ENCODE measurements around the gene SUCLA2. TPM values are rescaled to one million over a fixed set of nuclear protein-coding genes. Genes with fewer than 3 reads are reported as not detected.
A peak's percentile ranks its signal among the peaks of the same experiment; 100 is the strongest.

The SUCLA2 gene
- total RNA-seq, 1 donor from 2014 or later: 29.1 TPM

- Mint-ChIP-seq H3K27ac (ENCODE audit: unreplicated experiment) (peak overlapping the region; percentile 77), H3K4me3 (ENCODE audit: unreplicated experiment) (peak overlapping the region; percentile 98), H3K9me3 (ENCODE audit: unreplicated experiment) (no peaks in the 10 kb centered on the region), H3K36me3 (ENCODE audit: low read depth, unreplicated experiment) (peaks cover 3% of the 10 kb centered on the region), H3K4me1 (ENCODE audit: unreplicated experiment) (peaks cover 17% of the 10 kb centered on the region), H3K27me3 (ENCODE audit: unreplicated experiment) (peaks cover 12% of the 10 kb centered on the region)
- TF ChIP-seq, protein P1, sequence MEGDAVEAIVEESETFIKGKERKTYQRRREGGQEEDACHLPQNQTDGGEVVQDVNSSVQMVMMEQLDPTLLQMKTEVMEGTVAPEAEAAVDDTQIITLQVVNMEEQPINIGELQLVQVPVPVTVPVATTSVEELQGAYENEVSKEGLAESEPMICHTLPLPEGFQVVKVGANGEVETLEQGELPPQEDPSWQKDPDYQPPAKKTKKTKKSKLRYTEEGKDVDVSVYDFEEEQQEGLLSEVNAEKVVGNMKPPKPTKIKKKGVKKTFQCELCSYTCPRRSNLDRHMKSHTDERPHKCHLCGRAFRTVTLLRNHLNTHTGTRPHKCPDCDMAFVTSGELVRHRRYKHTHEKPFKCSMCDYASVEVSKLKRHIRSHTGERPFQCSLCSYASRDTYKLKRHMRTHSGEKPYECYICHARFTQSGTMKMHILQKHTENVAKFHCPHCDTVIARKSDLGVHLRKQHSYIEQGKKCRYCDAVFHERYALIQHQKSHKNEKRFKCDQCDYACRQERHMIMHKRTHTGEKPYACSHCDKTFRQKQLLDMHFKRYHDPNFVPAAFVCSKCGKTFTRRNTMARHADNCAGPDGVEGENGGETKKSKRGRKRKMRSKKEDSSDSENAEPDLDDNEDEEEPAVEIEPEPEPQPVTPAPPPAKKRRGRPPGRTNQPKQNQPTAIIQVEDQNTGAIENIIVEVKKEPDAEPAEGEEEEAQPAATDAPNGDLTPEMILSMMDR (IDR thresholded peaks at IDR 0.05; ENCODE audit: unreplicated experiment): no peak
- no peak for DNase-seq (ENCODE audit: low spot score)
Observed at GRCh38 chr13:48000559-48001113, 437 bp downstream of the SUCLA2 start.

- H3K27me3 Mint-ChIP-seq (ENCODE audit: unreplicated experiment): peaks cover 12% of the 10 kb centered on the region
- H3K36me3 Mint-ChIP-seq (ENCODE audit: low read depth, unreplicated experiment): peaks cover 3% of the 10 kb centered on the region
- no peak overlapping the region for H3K27ac Mint-ChIP-seq (ENCODE audit: unreplicated experiment)
- H3K4me3 Mint-ChIP-seq (ENCODE audit: unreplicated experiment): peak overlapping the region; percentile 98
- DNase-seq (ENCODE audit: low spot score): no peak
- peaks cover 17% of the 10 kb centered on the region for H3K4me1 Mint-ChIP-seq (ENCODE audit: unreplicated experiment)
- H3K9me3 Mint-ChIP-seq (ENCODE audit: unreplicated experiment): no peaks in the 10 kb centered on the region
- TF ChIP-seq, protein P1 (IDR thresholded peaks at IDR 0.05; ENCODE audit: unreplicated experiment): no peak
Observed at GRCh38 chr13:47999973-48000372, 1.1 kb downstream of the SUCLA2 start.

DNA sequence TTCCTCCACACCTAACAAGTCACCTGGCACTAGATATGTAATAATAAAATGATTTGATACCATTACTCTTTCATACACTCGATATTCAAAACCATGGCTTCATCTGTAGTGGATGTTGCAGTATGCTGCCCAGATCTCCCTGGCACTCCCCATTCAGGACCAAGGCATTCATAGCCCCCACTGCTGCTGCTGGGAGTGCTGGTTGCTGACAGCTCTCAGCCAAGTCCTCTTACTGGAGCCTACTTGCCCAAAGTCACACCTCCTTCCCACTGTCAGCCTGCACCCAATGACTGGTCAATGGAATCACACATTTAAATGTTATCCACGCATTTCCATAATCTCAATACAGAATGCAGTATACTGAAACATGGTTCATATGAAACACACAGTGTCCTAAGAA lies 3.7 kb downstream of the SUCLA2 start:
- peak overlapping the region; percentile 0 for H3K27ac Mint-ChIP-seq (ENCODE audit: unreplicated experiment)
- H3K4me3 Mint-ChIP-seq (ENCODE audit: unreplicated experiment): no peak overlapping the region
- TF ChIP-seq, protein P1 (IDR thresholded peaks at IDR 0.05; ENCODE audit: unreplicated experiment): no peak

DNA sequence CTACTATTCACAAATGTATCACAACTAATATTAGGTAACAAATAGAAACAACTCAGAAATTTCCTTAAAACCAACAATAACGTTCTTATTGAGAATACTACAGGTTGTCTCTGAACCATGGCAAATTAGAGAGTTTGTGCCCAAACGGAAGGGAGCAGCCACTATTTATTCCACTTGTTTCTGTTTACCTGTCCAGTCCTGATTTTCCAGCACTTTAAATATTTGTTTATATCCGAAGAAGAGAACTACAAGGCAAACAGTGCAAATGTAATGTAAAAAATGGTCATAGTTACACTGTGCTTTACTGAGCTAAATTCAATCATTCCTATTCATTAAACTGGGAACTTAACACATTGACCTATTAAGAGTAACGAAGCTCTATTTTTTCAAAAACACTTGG lies 9.2 kb downstream of the SUCLA2 start:
- Mint-ChIP-seq H3K27me3 (ENCODE audit: unreplicated experiment) (no peaks in the 10 kb centered on the region), H3K4me1 (ENCODE audit: unreplicated experiment) (no peaks in the 10 kb centered on the region), H3K36me3 (ENCODE audit: low read depth, unreplicated experiment) (peaks cover 27% of the 10 kb centered on the region), H3K9me3 (ENCODE audit: unreplicated experiment) (no peaks in the 10 kb centered on the region), H3K27ac (ENCODE audit: unreplicated experiment) (no peak overlapping the region), H3K4me3 (ENCODE audit: unreplicated experiment) (no peak overlapping the region)
- no peak for DNase-seq (ENCODE audit: low spot score)
- TF ChIP-seq, protein P1 (IDR thresholded peaks at IDR 0.05; ENCODE audit: unreplicated experiment): no peak

More for the DNA sequence above, 3.7 kb downstream of the SUCLA2 start:
- peaks cover 17% of the 10 kb centered on the region for H3K4me1 Mint-ChIP-seq (ENCODE audit: unreplicated experiment)
- H3K27me3 Mint-ChIP-seq (ENCODE audit: unreplicated experiment): peaks cover 12% of the 10 kb centered on the region
- H3K36me3 Mint-ChIP-seq (ENCODE audit: low read depth, unreplicated experiment): peaks cover 12% of the 10 kb centered on the region
- H3K9me3 Mint-ChIP-seq (ENCODE audit: unreplicated experiment): no peaks in the 10 kb centered on the region
- DNase-seq (ENCODE audit: low spot score): no peak

DNA sequence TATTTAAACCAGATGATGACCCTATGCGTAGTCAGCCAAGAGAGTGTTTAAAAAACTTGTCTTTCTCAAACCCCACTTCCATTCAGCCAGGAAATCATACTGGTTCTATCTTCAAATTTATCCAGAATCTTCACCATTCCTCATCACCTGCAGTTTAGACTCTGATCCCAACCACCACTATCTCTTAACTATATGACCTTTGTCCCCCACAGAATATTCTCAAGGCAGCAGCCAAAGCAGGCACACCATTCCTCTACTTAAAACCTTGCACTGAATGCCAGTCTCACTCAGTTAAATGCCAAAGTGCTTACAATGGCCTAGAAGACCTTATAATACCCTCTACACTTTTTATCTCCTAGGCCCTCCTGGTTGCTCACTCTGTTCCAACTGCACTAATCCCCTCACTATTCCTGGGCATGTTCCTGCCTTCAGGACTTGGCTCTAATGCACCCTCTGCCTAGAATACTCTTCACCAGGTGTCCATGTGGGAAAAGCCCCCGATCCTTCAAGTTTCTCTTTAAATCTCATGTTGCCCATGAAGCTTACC lies 10.1 kb downstream of the SUCLA2 start:
- Mint-ChIP-seq H3K9me3 (ENCODE audit: unreplicated experiment) (no peaks in the 10 kb centered on the region), H3K4me3 (ENCODE audit: unreplicated experiment) (no peak overlapping the region), H3K4me1 (ENCODE audit: unreplicated experiment) (no peaks in the 10 kb centered on the region), H3K36me3 (ENCODE audit: low read depth, unreplicated experiment) (peaks cover 33% of the 10 kb centered on the region), H3K27me3 (ENCODE audit: unreplicated experiment) (no peaks in the 10 kb centered on the region), H3K27ac (ENCODE audit: unreplicated experiment) (no peak overlapping the region)
- DNase-seq (ENCODE audit: low spot score): no peak
- TF ChIP-seq, protein P1 (IDR thresholded peaks at IDR 0.05; ENCODE audit: unreplicated experiment): no peak
